Measurements from ENCODE around the gene EFNB2. TPM values are rescaled to one million over a fixed set of nuclear protein-coding genes. Genes with fewer than 3 reads are reported as not detected.

The EFNB2 gene
- total RNA-seq, 2 donors from 2014 or later: 46.1 to 52.4 TPM

GRCh38 chr13:106550570-106551135, 15.2 kb upstream of the EFNB2 start:
- Histone ChIP-seq H3K4me1 (replicated peaks) (no peaks in the 10 kb centered on the region), H3K36me3 (peaks cover 0 to 3% of the 10 kb centered on the region in 2 donors), H3K27ac (peak overlapping the region in 1 of 2 donors; percentile 22), H3K27me3 (replicated peaks; ENCODE audit: insufficient read depth) (no peaks in the 10 kb centered on the region), H3K4me3 (no peak overlapping the region), H3K9me3 (no peaks in the 10 kb centered on the region)
- DNase-seq (ENCODE audit: low spot score): no peak
- TF ChIP-seq, protein P1, sequence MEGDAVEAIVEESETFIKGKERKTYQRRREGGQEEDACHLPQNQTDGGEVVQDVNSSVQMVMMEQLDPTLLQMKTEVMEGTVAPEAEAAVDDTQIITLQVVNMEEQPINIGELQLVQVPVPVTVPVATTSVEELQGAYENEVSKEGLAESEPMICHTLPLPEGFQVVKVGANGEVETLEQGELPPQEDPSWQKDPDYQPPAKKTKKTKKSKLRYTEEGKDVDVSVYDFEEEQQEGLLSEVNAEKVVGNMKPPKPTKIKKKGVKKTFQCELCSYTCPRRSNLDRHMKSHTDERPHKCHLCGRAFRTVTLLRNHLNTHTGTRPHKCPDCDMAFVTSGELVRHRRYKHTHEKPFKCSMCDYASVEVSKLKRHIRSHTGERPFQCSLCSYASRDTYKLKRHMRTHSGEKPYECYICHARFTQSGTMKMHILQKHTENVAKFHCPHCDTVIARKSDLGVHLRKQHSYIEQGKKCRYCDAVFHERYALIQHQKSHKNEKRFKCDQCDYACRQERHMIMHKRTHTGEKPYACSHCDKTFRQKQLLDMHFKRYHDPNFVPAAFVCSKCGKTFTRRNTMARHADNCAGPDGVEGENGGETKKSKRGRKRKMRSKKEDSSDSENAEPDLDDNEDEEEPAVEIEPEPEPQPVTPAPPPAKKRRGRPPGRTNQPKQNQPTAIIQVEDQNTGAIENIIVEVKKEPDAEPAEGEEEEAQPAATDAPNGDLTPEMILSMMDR (IDR thresholded peaks at IDR 0.05): no peak
- TF ChIP-seq POLR2AphosphoS5 (IDR thresholded peaks at IDR 0.05): peak; percentile 74
- WGBS: 74% methylated on average over 4 of the region's 4 CpGs
- intact Hi-C loops (cut with DNase I): no loop called here

DNA sequence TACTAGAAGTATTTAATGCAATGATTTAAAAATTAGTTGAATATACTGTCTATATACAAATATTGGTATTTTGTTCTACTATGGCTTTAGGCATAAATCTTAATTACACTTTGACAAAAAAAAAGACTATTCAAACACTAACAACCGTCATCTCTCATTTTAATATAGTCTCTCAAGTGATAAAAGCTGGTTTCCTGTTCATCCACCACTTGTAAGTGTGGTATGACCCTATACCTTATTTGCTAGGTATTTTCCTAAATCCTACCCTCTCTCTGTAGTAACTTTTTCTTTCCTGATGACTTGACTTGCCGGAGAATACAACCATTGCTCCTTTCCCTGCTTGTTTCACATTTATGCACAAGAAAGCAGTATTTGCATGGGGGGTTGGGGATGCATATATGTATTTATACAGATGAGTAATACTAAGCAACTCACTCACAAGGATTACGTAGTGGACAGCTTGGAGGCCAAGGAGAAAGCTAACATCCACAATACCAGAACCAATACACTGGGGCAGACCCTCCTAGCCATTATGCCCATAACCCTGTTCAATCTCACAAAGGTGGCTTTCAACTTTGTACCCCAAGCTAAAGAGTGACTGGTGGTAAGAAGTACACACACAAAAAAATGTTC, 12.7 kb upstream of the EFNB2 start:
- WGBS: 89% methylated on average over 3 of the region's 3 CpGs
- Histone ChIP-seq H3K27me3 (replicated peaks; ENCODE audit: insufficient read depth) (no peaks in the 10 kb centered on the region), H3K4me1 (replicated peaks) (no peaks in the 10 kb centered on the region), H3K4me3 (no peak overlapping the region), H3K9me3 (no peaks in the 10 kb centered on the region), H3K27ac (no peak overlapping the region), H3K36me3 (no peaks in the 10 kb centered on the region)
- TF ChIP-seq POLR2AphosphoS5 (IDR thresholded peaks at IDR 0.05) (no peak), POLR2A (IDR thresholded peaks at IDR 0.05) (no peak)
- TF ChIP-seq, protein P1 (IDR thresholded peaks at IDR 0.05): no peak
- intact Hi-C loops (cut with DNase I): no loop called here
- DNase-seq (ENCODE audit: low spot score): no peak

DNA sequence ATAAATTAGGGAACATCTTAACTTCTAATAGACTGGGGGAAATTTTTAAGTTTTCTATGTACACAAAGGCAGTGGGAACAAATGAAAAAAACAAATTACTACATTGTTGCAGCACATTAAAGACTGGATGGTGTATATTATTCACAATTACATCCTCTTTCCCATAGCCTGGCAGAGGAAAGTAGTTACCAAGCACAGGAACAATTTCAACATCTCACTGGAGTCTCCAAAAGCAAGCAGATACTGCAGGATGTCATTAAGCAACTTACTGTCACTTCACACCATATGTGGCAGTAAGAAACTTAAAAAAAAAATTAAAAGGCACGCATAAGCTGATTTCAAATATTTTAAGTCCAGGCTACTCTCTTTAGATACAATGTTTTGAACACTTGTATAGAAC, 6.4 kb upstream of the EFNB2 start:
- 92% methylated on average over 1 of the region's 1 CpG for WGBS
- TF ChIP-seq POLR2AphosphoS5 (IDR thresholded peaks at IDR 0.05) (no peak), POLR2A (IDR thresholded peaks at IDR 0.05) (no peak)
- TF ChIP-seq, protein P1 (IDR thresholded peaks at IDR 0.05): no peak

DNA sequence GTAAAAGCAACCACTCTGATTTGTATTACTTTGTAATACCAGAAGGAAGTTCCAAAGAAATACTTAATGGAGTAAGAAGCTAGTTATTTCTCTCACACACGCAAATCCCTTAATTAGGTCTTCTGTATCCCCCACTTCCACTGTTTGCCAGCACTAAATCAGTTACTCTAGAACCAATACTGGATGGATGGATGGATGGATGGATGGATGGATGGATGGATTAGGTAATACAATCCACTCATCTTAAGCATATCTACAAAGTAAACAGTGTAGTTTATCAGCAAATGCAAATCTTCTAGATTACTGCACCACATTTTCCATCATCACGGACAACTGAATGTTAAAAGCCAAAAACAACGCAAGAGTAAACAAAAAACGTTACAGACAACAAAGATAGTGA, 5.2 kb upstream of the EFNB2 start:
- H3K27ac ChIP-seq: no peak overlapping the region
- H3K27me3 ChIP-seq (replicated peaks; ENCODE audit: insufficient read depth): no peaks in the 10 kb centered on the region
- no peak for DNase-seq (ENCODE audit: low spot score)
- H3K4me1 ChIP-seq (replicated peaks): no peaks in the 10 kb centered on the region
- intact Hi-C loops (cut with DNase I): no loop called here
- no peak overlapping the region for H3K4me3 ChIP-seq
- no peaks in the 10 kb centered on the region for H3K9me3 ChIP-seq
- H3K36me3 ChIP-seq: no peaks in the 10 kb centered on the region
- TF ChIP-seq POLR2AphosphoS5 (IDR thresholded peaks at IDR 0.05) (no peak), POLR2A (IDR thresholded peaks at IDR 0.05) (no peak)
- TF ChIP-seq, protein P1 (IDR thresholded peaks at IDR 0.05): no peak
- 81% methylated on average over 4 of the region's 4 CpGs for WGBS

More for the DNA sequence above, 6.4 kb upstream of the EFNB2 start:
- H3K4me3 ChIP-seq: no peak overlapping the region
- intact Hi-C loops (cut with DNase I): no loop called here
- no peaks in the 10 kb centered on the region for H3K36me3 ChIP-seq
- no peaks in the 10 kb centered on the region for H3K27me3 ChIP-seq (replicated peaks; ENCODE audit: insufficient read depth)
- H3K27ac ChIP-seq: no peak overlapping the region
- DNase-seq (ENCODE audit: low spot score): no peak
- H3K9me3 ChIP-seq: no peaks in the 10 kb centered on the region
- H3K4me1 ChIP-seq (replicated peaks): no peaks in the 10 kb centered on the region

GRCh38 chr13:106537521-106537920, 2.1 kb upstream of the EFNB2 start:
- TF ChIP-seq POLR2A (IDR thresholded peaks at IDR 0.05) (no peak), POLR2AphosphoS5 (IDR thresholded peaks at IDR 0.05) (no peak)
- WGBS: 71% methylated on average over 3 of the region's 3 CpGs
- intact Hi-C loops (cut with DNase I): loop anchor here (10.0 kb wide), 2 partner anchors 377 to 597 kb away; no protein-coding TSS in a partner anchor

More at GRCh38 chr13:106537521-106537920, 2.1 kb upstream of the EFNB2 start:
- H3K4me1 ChIP-seq (replicated peaks): no peaks in the 10 kb centered on the region
- DNase-seq (ENCODE audit: low spot score): no peak
- no peak overlapping the region for H3K27ac ChIP-seq
- H3K36me3 ChIP-seq: no peaks in the 10 kb centered on the region
- no peaks in the 10 kb centered on the region for H3K9me3 ChIP-seq
- no peaks in the 10 kb centered on the region for H3K27me3 ChIP-seq (replicated peaks; ENCODE audit: insufficient read depth)
- no peak overlapping the region for H3K4me3 ChIP-seq
